SK-N-SH (cell line): ENCODE results near the gene SPATA21. TPM values are rescaled to one million over a fixed set of nuclear protein-coding genes. Genes with fewer than 3 reads are reported as not detected.

Source experiments
- CTCF ChIA-PET: fragments of 300-600, 350-600 bp; formaldehyde crosslinking; extraction: SDS; loops from one replicate; lab custom pipeline; 2021; lab: Yijun Ruan, JAX
- POLR2A ChIA-PET: fragments of 350-600 bp; sonication (Branson Sonifier 250); formaldehyde crosslinking; extraction: SDS; loops from one replicate; lab custom pipeline; 2020; ENCODE audit warnings: antibody characterized with exemption, inconsistent platforms; lab: Yijun Ruan, JAX
- DNase-seq: peaks from one replicate; pipeline ENCODE4 v3.0.0; 2012
- H2AFZ ChIP-seq: fragments of 200-600 bp; sonication (generic); 2 replicates; pipeline ENCODE4 v1.8.1; 2016; ENCODE audit warnings: antibody characterized with exemption, mild to moderate bottlenecking, low read depth
- H3F3A ChIP-seq: fragments of 200-600 bp; sonication (generic); replicated peaks from 2 replicates; pipeline ENCODE3; 2016; ENCODE audit warnings: antibody characterized with exemption, mild to moderate bottlenecking; ENCODE audit not compliant: insufficient read depth
- H3K27ac ChIP-seq, 2 experiments: fragments of 200-500 bp in 1 of 2; fragments of 200-600 bp in 1 of 2; sonication (Bioruptor generic) in 1 of 2; sonication (generic), shearing (Covaris generic) in 1 of 2; 2 replicates each; pipeline versions ENCODE4 v1.5.1 to v1.6.1; 2014 to 2016; ENCODE audit warnings: low read depth in 2 of 2, inconsistent platforms in 1 of 2, low read length in 1 of 2, mild to moderate bottlenecking in 1 of 2, mixed read lengths in 1 of 2
- H3K27me3 ChIP-seq: fragments of 200-600 bp; sonication (generic), shearing (Covaris generic); 2 replicates; pipeline ENCODE4 v1.6.1; 2016; ENCODE audit warnings: mixed run types; ENCODE audit not compliant: insufficient read depth
- H3K36me3 ChIP-seq, 2 experiments: fragments of 200-500 bp in 1 of 2; fragments of 200-600 bp in 1 of 2; sonication (Bioruptor generic) in 1 of 2; sonication (generic) in 1 of 2; replicated peaks in 1 of 2; 2 replicates each; pipeline versions ENCODE3 to v1.5.1; 2014 to 2016; ENCODE audit warnings: low read length in 1 of 2, mild to moderate bottlenecking in 1 of 2; ENCODE audit not compliant: insufficient read depth in 2 of 2, control insufficient read depth in 1 of 2
- H3K4me1 ChIP-seq, 2 experiments: fragments of 200-500 bp in 1 of 2; fragments of 200-600 bp in 1 of 2; sonication (Bioruptor generic) in 1 of 2; sonication (generic), shearing (Covaris generic) in 1 of 2; 2 replicates each; pipeline versions ENCODE4 v1.5.1 to v1.6.1; 2014 to 2016; ENCODE audit warnings: low read depth in 1 of 2, low read length in 1 of 2, mixed run types in 1 of 2; ENCODE audit not compliant: insufficient read depth in 2 of 2, control insufficient read depth in 1 of 2
- H3K4me2 ChIP-seq: fragments of 200-600 bp; sonication (generic), shearing (Covaris generic); 2 replicates; pipeline ENCODE4 v1.6.1; 2017; ENCODE audit warnings: mixed run types
- H3K4me3 ChIP-seq, 2 experiments: fragments of 200-500 bp in 1 of 2; fragments of 200-600 bp in 1 of 2; sonication (Bioruptor generic) in 1 of 2; sonication (generic), shearing (Covaris generic) in 1 of 2; 2 replicates each; pipeline versions ENCODE4 v1.5.1 to v1.8.1; 2014 to 2016; ENCODE audit warnings: low read depth in 2 of 2, inconsistent platforms in 1 of 2, low read length in 1 of 2, mild to moderate bottlenecking in 1 of 2, mixed read lengths in 1 of 2, moderate library complexity in 1 of 2
- H3K79me2 ChIP-seq: fragments of 200-600 bp; sonication (generic); 2 replicates; pipeline ENCODE4 v1.8.1; 2017; ENCODE audit warnings: mild to moderate bottlenecking; ENCODE audit not compliant: insufficient read depth
- H3K9ac ChIP-seq: fragments of 200-600 bp; sonication (generic); 2 replicates; pipeline ENCODE4 v1.6.1; 2017; ENCODE audit warnings: mixed run types
- H3K9me2 ChIP-seq: fragments of 200-600 bp; sonication (generic); 2 replicates; pipeline ENCODE4 v1.6.1; 2017; ENCODE audit warnings: mixed run types
- H3K9me3 ChIP-seq: fragments of 200-600 bp; sonication (generic); 2 replicates; pipeline ENCODE4 v1.6.1; 2017; ENCODE audit warnings: mixed run types, mild to moderate bottlenecking, moderate library complexity
- H4K20me1 ChIP-seq: fragments of 200-600 bp; sonication (generic); 2 replicates; pipeline ENCODE4 v1.6.1; 2017; ENCODE audit warnings: mild to moderate bottlenecking, mixed run types; ENCODE audit not compliant: insufficient read depth
- CHD2 ChIP-seq: fragments of 150-350 bp; IDR thresholded peaks from 2 replicates; pipeline ENCODE4 v1.6.1; 2018; ENCODE audit warnings: low read length; ENCODE audit not compliant: partially characterized antibody
- EP300 ChIP-seq, 2 experiments: IDR thresholded peaks; 2 replicates each; pipeline versions ENCODE4 v1.4.0 to v1.6.1; 2012; ENCODE audit warnings: borderline replicate concordance in 1 of 2, low read depth in 1 of 2, low read length in 1 of 2
- FOXJ3 ChIP-seq: sonication (generic); formaldehyde crosslinking; IDR thresholded peaks from 2 replicates; pipeline ENCODE4 v1.5.1; 2020; ENCODE audit warnings: mild to moderate bottlenecking, missing genetic modification reagents
- FOXM1 ChIP-seq: IDR thresholded peaks from 2 replicates; pipeline ENCODE4 v1.4.0; 2012; ENCODE audit warnings: low read depth, mild to moderate bottlenecking
- GABPA ChIP-seq: IDR thresholded peaks from 2 replicates; pipeline ENCODE4 v1.4.0; 2012; ENCODE audit warnings: low read depth, mild to moderate bottlenecking
- JUND ChIP-seq: IDR thresholded peaks from 2 replicates; pipeline ENCODE4 v1.4.0; 2012
- MAX ChIP-seq: IDR thresholded peaks from 2 replicates; pipeline ENCODE4 v1.4.0; 2012; ENCODE audit warnings: low read depth
- MXI1 ChIP-seq: IDR thresholded peaks from 2 replicates; pipeline ENCODE4 v1.6.1; 2012; ENCODE audit warnings: mild to moderate bottlenecking, low read depth, low read length, improper control_type of control experiment
- NRF1 ChIP-seq: IDR thresholded peaks from 2 replicates; pipeline ENCODE4 v1.6.1; 2012; ENCODE audit warnings: low read depth, mild to moderate bottlenecking, low read length
- POLR2AphosphoS5 ChIP-seq: IDR thresholded peaks from 2 replicates; pipeline ENCODE4 v1.6.1; 2012; ENCODE audit warnings: low read depth, low read length
- RCOR1 ChIP-seq: fragments of 150-350 bp; IDR thresholded peaks from 2 replicates; pipeline ENCODE4 v1.6.1; 2017; ENCODE audit warnings: antibody characterized with exemption, low read length
- REST ChIP-seq: IDR thresholded peaks from 2 replicates; pipeline ENCODE4 v1.6.1; 2012; ENCODE audit warnings: mild to moderate bottlenecking, low read depth, low read length, moderate library complexity
- RXRA ChIP-seq: IDR thresholded peaks from 2 replicates; pipeline ENCODE4 v1.4.0; 2012; ENCODE audit warnings: low read depth, mild to moderate bottlenecking, borderline replicate concordance
- SIN3A ChIP-seq: IDR thresholded peaks from 2 replicates; pipeline ENCODE4 v1.6.1; 2012; ENCODE audit warnings: low read depth, mild to moderate bottlenecking, low read length, moderate library complexity, borderline replicate concordance
- SMC3 ChIP-seq: IDR thresholded peaks from 2 replicates; pipeline ENCODE4 v1.6.1; 2012; ENCODE audit warnings: low read depth, low read length, improper control_type of control experiment
- TAF1 ChIP-seq: IDR thresholded peaks from 2 replicates; pipeline ENCODE4 v1.6.1; 2012; ENCODE audit warnings: low read depth, mild to moderate bottlenecking, low read length, moderate library complexity, borderline replicate concordance
- TCF12 ChIP-seq: IDR thresholded peaks from 2 replicates; pipeline ENCODE4 v1.4.0; 2012
- TEAD4 ChIP-seq: IDR thresholded peaks from 2 replicates; pipeline ENCODE4 v1.4.0; 2012; ENCODE audit warnings: mild to moderate bottlenecking, borderline replicate concordance; ENCODE audit not compliant: insufficient read depth
- YY1 ChIP-seq: IDR thresholded peaks from 2 replicates; pipeline ENCODE4 v1.4.0; 2012; ENCODE audit warnings: low read depth, mild to moderate bottlenecking
- WGBS: methylation state at CpG from one replicate; pipeline ENCODE4 v1.1.6; 2017; ENCODE audit warnings: low lambda C conversion rate; 5-methylcytosine and 5-hydroxymethylcytosine counted together
- polyA plus RNA-seq, 3 experiments: library from polyadenylated mRNA; depleted of rRNA; stranded (reverse); fragments of >200 nt; gene quantifications; 2 replicates each; pipeline ENCODE4 v1.2.3, GENCODE V29; 2012
- TF ChIP-seq, protein P1 (sequence below): fragments of 200-600 bp; sonication (generic); IDR thresholded peaks from 2 replicates; pipeline ENCODE4 v1.6.1; 2017; ENCODE audit warnings: antibody characterized with exemption, mild to moderate bottlenecking, moderate library complexity
- TF ChIP-seq, protein P2 (sequence below): IDR thresholded peaks from 2 replicates; pipeline ENCODE4; 2012
- TF ChIP-seq, protein P3 (sequence below): fragments of 150-350 bp; IDR thresholded peaks from 2 replicates; pipeline ENCODE4 v1.6.1; 2016; ENCODE audit warnings: mild to moderate bottlenecking, low read depth, low read length

The SPATA21 gene
- polyA plus RNA-seq, 1 of the 3 experiments (the other 2 are of a cell fraction) = 0.10 TPM

GRCh38 chr1:16438516-16438915 lies 1.3 kb upstream of the SPATA21 start:
- Histone ChIP-seq H3K4me1 (peaks cover 3 to 6% of the 10 kb centered on the region in 2 experiments; a peak in 1 of 4 replicates), H3K4me3 (no peak overlapping the region), H3K4me2 (no peak overlapping the region), H3K79me2 (peaks cover 30% of the 10 kb centered on the region), H3K27ac (no peak overlapping the region), H4K20me1 (peaks cover 9% of the 10 kb centered on the region; the same call in 1 of the 2 replicates), H3K36me3 (peaks cover 7 to 12% of the 10 kb centered on the region in 2 experiments), H3K9me2 (no peaks in the 10 kb centered on the region), H3K9ac (no peak overlapping the region), H3F3A (peaks cover 8% of the 10 kb centered on the region), H3K27me3 (no peaks in the 10 kb centered on the region), H3K9me3 (no peaks in the 10 kb centered on the region), H2AFZ (no peak overlapping the region)
- no peak for DNase-seq
- ChIA-PET CTCF (no interaction called here), POLR2A (no interaction called here)
- TF ChIP-seq CHD2 (no peak), POLR2AphosphoS5 (no peak), FOXJ3 (CRISPR knock-in tag) (no peak)
- TF ChIP-seq, protein P1, sequence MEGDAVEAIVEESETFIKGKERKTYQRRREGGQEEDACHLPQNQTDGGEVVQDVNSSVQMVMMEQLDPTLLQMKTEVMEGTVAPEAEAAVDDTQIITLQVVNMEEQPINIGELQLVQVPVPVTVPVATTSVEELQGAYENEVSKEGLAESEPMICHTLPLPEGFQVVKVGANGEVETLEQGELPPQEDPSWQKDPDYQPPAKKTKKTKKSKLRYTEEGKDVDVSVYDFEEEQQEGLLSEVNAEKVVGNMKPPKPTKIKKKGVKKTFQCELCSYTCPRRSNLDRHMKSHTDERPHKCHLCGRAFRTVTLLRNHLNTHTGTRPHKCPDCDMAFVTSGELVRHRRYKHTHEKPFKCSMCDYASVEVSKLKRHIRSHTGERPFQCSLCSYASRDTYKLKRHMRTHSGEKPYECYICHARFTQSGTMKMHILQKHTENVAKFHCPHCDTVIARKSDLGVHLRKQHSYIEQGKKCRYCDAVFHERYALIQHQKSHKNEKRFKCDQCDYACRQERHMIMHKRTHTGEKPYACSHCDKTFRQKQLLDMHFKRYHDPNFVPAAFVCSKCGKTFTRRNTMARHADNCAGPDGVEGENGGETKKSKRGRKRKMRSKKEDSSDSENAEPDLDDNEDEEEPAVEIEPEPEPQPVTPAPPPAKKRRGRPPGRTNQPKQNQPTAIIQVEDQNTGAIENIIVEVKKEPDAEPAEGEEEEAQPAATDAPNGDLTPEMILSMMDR = no peak
- 91% methylated on average over 2 of the region's 2 CpGs for WGBS

DNA sequence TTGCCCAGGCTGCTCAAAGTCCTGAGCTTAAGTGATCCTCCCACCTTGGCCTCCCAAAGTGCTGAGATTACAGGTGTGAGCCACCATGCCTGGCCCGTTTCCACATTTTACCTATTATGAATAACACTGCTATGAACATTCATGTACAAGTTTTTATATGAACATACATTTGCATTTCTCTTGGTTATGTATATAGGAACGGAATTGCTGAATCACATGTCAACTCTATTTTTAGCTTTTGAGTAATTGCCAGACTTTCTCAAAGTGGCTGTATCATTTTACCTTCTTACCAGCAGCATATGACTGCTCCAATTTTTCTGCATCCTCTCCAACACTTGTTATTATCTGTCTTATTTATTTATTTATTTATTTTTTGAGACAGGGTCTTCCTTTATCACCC lies 2.7 kb downstream of the SPATA21 start:
- CTCF ChIA-PET = no interaction called here
- Histone ChIP-seq H3K4me2 (no peak overlapping the region), H3K9ac (no peak overlapping the region), H3K4me3 (no peak overlapping the region), H3K27ac (no peak overlapping the region), H3K36me3 (no peaks in the 10 kb centered on the region), H3K9me2 (no peaks in the 10 kb centered on the region), H4K20me1 (no peaks in the 10 kb centered on the region), H3K27me3 (no peaks in the 10 kb centered on the region), H2AFZ (no peak overlapping the region), H3K9me3 (no peaks in the 10 kb centered on the region), H3F3A (peaks cover 5% of the 10 kb centered on the region), H3K4me1 (no peaks in the 10 kb centered on the region), H3K79me2 (no peaks in the 10 kb centered on the region)
- 54% methylated on average over 2 of the region's 2 CpGs for WGBS
- POLR2A ChIA-PET = no interaction called here
- TF ChIP-seq EP300 (IDR thresholded peaks at IDR 0.05; ENCODE audit: borderline replicate concordance in 1 of 2, low read depth in 1 of 2, low read length in 1 of 2) (no peak), SMC3 (no peak), FOXJ3 (CRISPR knock-in tag) (no peak), YY1 (no peak), JUND (no peak), FOXM1 (no peak), RCOR1 (no peak), TAF1 (no peak), RXRA (no peak), TCF12 (no peak), MAX (no peak), TEAD4 (no peak), NRF1 (no peak), SIN3A (no peak), GABPA (no peak), MXI1 (no peak), REST (no peak)
- TF ChIP-seq, protein P2, sequence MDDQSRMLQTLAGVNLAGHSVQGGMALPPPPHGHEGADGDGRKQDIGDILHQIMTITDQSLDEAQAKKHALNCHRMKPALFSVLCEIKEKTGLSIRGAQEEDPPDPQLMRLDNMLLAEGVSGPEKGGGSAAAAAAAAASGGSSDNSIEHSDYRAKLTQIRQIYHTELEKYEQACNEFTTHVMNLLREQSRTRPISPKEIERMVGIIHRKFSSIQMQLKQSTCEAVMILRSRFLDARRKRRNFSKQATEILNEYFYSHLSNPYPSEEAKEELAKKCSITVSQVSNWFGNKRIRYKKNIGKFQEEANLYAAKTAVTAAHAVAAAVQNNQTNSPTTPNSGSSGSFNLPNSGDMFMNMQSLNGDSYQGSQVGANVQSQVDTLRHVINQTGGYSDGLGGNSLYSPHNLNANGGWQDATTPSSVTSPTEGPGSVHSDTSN = no peak
- TF ChIP-seq, protein P3, sequence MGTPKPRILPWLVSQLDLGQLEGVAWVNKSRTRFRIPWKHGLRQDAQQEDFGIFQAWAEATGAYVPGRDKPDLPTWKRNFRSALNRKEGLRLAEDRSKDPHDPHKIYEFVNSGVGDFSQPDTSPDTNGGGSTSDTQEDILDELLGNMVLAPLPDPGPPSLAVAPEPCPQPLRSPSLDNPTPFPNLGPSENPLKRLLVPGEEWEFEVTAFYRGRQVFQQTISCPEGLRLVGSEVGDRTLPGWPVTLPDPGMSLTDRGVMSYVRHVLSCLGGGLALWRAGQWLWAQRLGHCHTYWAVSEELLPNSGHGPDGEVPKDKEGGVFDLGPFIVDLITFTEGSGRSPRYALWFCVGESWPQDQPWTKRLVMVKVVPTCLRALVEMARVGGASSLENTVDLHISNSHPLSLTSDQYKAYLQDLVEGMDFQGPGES = no peak
- DNase-seq = no peak
